Ovary (tissue), 9 donors: ENCODE data around the gene CCDC40. TPM values are rescaled to one million over a fixed set of nuclear protein-coding genes. Genes with fewer than 3 reads are reported as not detected.

Experiments
- DNase-seq, 5 donors: peaks; one replicate each; pipeline ENCODE4 v3.0.0-alpha.2; 2019 to 2020
- H3K27ac ChIP-seq, 2 donors: fragments of 200-600 bp; one replicate each; pipeline versions ENCODE4 v1.5.1 to v1.8.0; 2019 to 2022
- H3K27me3 ChIP-seq: fragments of 200-600 bp; one replicate; pipeline ENCODE4 v1.8.0; 2022
- H3K36me3 ChIP-seq: fragments of 200-600 bp; sonication (generic); one replicate; pipeline ENCODE4 v1.5.1; 2019
- H3K4me1 ChIP-seq: one replicate; pipeline ENCODE4 v1.8.1; 2013; ENCODE audit warnings: mild to moderate bottlenecking, moderate library complexity; ENCODE audit not compliant: insufficient read depth
- H3K4me3 ChIP-seq: fragments of 200-600 bp; sonication (generic); one replicate; pipeline ENCODE4 v1.5.1; 2017
- H3K9me3 ChIP-seq, 2 donors: fragments of 200-600 bp in 1 of 2; sonication (generic) in 1 of 2; one replicate each; pipeline versions ENCODE4 v1.5.1 to v1.8.1; 2013 to 2019; ENCODE audit warnings: mild to moderate bottlenecking in 1 of 2, moderate library complexity in 1 of 2
- EP300 ChIP-seq: sonication (generic); formaldehyde crosslinking; IDR thresholded peaks from one replicate; pipeline ENCODE4 v1.6.1; 2017; ENCODE audit warnings: antibody characterized with exemption
- POLR2A ChIP-seq: fragments of 450-650 bp; IDR thresholded peaks from one replicate; pipeline ENCODE4 v1.6.1; 2017; ENCODE audit warnings: antibody characterized with exemption, mild to moderate bottlenecking, moderate library complexity
- WGBS, 3 donors: extraction: QIAGEN DNeasy Blood & Tissue Kit in 1 of 3; methylation state at CpG; one replicate each; pipeline versions ENCODE4 v1.1.5 to v1.1.7; 2013 to 2017; 5-methylcytosine and 5-hydroxymethylcytosine counted together
- intact Hi-C, 4 donors: fragments of 100-400 bp; cut with DNase I; formaldehyde crosslinking; loops; one replicate each; pipeline versions ENCODE4 v1.11.0 to v1.15.1; 2022 to 2023
- polyA plus RNA-seq, 2 donors: library from polyadenylated mRNA; stranded (reverse); fragments of 200-250 nt in 1 of 2; fragments of 350-450 nt in 1 of 2; fragmentation: Illumina TruSeq in 1 of 2; extraction: RNeasy Lipid Tissue Mini Kit (QIAGEN cat#74804) in 1 of 2; gene quantifications; one replicate each; pipeline ENCODE4 v1.2.3, GENCODE V29; 2013 to 2014
- total RNA-seq, 7 donors: library from RNA; depleted of rRNA in 2 of 7; stranded (reverse); fragments of >200 nt in 2 of 7; fragmentation: NEBNext Ultra II Directional in 3 of 7; extraction: Animal tissue kit (Norgen Biotek cat#: 25700) in 3 of 7; gene quantifications; one replicate each; pipeline versions ENCODE4 v1.1.0 to v1.2.4, GENCODE V29; 2016 to 2023
- TF ChIP-seq, protein P1 (sequence below), 3 donors: fragments of 450-650 bp in 2 of 3; fragments of 200-600 bp in 1 of 3; IDR thresholded peaks; one replicate each; pipeline versions ENCODE4 v1.5.1 to v1.8.0; 2016 to 2022; ENCODE audit warnings: antibody characterized with exemption in 3 of 3, mild to moderate bottlenecking in 1 of 3
- donor health status: DM: no; HTN: no; CAD: no; lungs with moderate emphysema.
- donor health status: DM: no; HTN: no; CAD: no.
- donor health status: Bipolar disorder and iron deficiency.
- donor health status: DM: yes; HTN: yes; CAD: no.
- donor health status: DM: no; HTN: no; CAD: no.
- donor health status: DM: yes; HTN: yes; CAD: no.

The CCDC40 gene
- total and polyA plus RNA-seq, 9 donors = 1.5 to 27.8 (median 6.0) TPM

DNA sequence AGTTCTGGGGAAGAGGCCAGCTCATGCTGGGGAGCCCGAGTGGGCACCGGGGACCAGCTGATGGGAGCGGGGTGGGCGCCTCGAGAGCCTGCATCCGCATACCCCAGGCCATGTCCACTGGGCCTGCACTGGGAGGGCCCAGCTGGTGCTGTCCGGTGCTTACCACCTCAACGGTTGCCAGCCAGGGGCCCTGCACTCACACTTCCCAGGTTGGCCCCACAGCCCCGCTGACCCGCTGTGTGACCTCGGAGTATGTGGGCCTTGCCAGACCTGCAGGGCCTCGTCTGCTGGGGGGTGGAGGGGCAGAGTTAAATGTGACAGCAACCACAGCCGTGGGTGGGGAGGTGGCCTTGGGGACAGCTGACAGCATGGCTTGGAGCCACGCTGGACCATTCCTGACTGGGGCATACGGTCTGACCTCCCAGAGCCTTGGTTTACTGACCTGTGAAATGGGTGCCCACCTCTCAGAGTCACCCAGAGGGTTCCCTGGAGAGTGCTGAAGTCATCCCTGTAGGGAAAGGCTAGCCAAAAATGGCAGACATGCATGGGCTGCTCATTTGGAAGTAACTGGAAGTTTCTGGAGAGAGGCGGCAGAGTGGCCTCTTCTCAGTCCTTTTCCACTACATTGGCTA lies 59.5 kb downstream of the CCDC40 start:
- H3K4me3 ChIP-seq = no peak overlapping the region
- intact Hi-C loops = no loop called here
- no peaks in the 10 kb centered on the region for H3K9me3 ChIP-seq
- H3K4me1 ChIP-seq = no peaks in the 10 kb centered on the region
- H3K36me3 ChIP-seq = no peaks in the 10 kb centered on the region
- H3K27ac ChIP-seq = no peak overlapping the region
- no peak for TF ChIP-seq POLR2A
- TF ChIP-seq EP300 = no peak
- peak in 1 of 5 donors; percentile 20 for DNase-seq
- 79 to 85% (median 85%) methylated on average over 16 of the region's 16 CpGs for WGBS, 3 donors
- no peaks in the 10 kb centered on the region for H3K27me3 ChIP-seq

DNA sequence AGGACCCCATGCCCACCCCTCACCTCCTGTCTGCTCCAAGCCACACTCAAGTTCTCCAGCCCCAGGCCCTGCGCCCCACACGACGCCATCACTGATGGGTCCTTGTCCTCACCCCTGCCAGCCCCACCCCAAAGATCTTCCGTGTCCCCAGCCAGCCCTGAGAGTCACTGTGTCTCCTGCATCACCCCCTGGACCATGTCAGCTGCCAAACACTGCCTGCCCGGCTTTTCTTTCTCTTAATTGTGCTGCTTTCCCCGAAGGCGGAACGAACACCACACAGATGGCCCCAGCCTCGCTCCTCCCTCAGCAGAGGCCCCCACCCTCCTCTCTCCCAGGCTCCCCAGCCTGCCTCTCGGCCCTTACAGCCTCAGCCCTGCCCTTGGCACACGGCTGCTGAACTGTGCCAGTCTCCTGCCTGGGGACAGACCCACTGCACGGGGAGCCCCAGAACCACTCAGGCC lies 60.1 kb downstream of the CCDC40 start:
- no peak for DNase-seq
- H3K27ac ChIP-seq = no peak overlapping the region
- WGBS, 3 donors = 71 to 86% (median 81%) methylated on average over 12 of the region's 12 CpGs
- no peaks in the 10 kb centered on the region for H3K4me1 ChIP-seq
- intact Hi-C loops = no loop called here
- H3K9me3 ChIP-seq = no peaks in the 10 kb centered on the region
- H3K27me3 ChIP-seq = no peaks in the 10 kb centered on the region
- no peaks in the 10 kb centered on the region for H3K36me3 ChIP-seq
- TF ChIP-seq POLR2A (no peak), EP300 (no peak)
- TF ChIP-seq, protein P1, sequence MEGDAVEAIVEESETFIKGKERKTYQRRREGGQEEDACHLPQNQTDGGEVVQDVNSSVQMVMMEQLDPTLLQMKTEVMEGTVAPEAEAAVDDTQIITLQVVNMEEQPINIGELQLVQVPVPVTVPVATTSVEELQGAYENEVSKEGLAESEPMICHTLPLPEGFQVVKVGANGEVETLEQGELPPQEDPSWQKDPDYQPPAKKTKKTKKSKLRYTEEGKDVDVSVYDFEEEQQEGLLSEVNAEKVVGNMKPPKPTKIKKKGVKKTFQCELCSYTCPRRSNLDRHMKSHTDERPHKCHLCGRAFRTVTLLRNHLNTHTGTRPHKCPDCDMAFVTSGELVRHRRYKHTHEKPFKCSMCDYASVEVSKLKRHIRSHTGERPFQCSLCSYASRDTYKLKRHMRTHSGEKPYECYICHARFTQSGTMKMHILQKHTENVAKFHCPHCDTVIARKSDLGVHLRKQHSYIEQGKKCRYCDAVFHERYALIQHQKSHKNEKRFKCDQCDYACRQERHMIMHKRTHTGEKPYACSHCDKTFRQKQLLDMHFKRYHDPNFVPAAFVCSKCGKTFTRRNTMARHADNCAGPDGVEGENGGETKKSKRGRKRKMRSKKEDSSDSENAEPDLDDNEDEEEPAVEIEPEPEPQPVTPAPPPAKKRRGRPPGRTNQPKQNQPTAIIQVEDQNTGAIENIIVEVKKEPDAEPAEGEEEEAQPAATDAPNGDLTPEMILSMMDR (IDR thresholded peaks at IDR 0.05) = no peak
- no peak overlapping the region for H3K4me3 ChIP-seq

DNA sequence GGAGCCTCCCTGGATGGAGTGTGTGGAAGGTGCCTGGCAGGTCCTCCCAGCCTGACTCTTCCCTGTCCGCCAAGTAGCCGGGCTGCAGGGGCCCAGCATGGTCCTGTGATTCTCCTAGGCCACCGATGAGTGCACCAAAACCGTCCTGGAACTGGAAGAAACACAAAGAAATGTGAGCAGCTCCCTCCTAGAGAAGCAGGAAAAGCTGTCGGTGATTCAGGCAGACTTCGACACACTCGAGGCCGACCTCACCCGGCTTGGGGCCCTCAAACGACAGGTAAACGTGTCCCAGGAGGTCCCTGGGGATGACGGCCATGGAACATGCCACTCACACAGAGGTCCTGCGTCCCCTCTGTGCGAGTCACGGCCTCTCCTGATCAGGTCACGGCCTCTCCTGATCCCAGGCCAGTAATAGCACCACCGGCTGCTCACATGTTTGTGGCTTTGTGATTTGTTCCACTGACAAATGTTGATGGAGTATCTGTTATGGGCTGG lies 60.7 kb downstream of the CCDC40 start:
- WGBS, 3 donors = 86 to 90% (median 88%) methylated on average over 17 of the region's 17 CpGs
- no peak overlapping the region for H3K4me3 ChIP-seq
- DNase-seq = peak in 1 of 5 donors; percentile 14
- no peaks in the 10 kb centered on the region for H3K27me3 ChIP-seq
- no peak for TF ChIP-seq EP300
- TF ChIP-seq, protein P1 (IDR thresholded peaks at IDR 0.05) = no peak
- no peak for TF ChIP-seq POLR2A
- intact Hi-C loops = no loop called here
- H3K36me3 ChIP-seq = no peaks in the 10 kb centered on the region
- H3K9me3 ChIP-seq = no peaks in the 10 kb centered on the region
- no peak overlapping the region for H3K27ac ChIP-seq
- H3K4me1 ChIP-seq = no peaks in the 10 kb centered on the region

DNA sequence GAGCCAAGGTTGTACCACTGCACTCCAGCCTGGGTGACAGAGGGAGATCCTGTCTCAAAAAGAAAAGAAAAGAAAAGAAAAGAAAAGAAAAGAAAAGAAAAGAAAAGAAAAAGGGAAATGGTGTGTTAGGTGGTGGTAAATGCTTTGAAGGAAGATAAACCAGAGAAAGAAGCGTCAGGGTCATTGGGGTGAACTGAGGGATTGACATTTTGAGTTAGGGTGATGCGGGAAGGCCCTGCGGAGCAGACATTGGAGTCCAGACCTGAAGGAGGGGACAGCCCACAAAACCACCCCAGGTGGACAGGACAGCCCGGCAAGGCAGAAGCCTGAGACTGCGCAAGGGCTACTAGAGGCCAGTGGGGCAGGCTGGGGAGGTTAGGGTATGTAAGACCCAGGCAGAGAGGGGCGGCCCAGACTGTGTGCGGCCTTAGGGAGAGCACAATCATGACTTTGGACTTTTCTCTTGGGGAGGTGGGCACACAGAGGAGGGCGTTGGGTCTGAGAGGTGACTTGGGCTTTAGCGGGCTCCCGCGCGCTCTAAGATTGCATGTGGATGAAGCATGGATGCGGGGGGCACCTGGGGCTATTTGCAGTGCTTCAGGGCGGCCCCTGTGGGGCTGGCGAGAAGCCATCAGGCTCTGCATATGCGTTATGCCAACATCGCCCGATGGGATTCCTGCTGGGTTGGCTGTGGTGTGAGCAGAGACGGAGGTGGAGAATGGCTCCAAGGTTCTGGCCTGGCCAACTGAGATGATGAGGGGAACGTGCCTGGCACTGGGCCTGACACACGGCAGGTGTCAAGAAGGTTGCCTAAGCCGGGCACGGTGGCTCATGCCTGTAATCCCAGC lies 61.6 kb downstream of the CCDC40 start:
- no peaks in the 10 kb centered on the region for H3K4me1 ChIP-seq
- no peak overlapping the region for H3K4me3 ChIP-seq
- TF ChIP-seq POLR2A (no peak), EP300 (no peak)
- TF ChIP-seq, protein P1 (IDR thresholded peaks at IDR 0.05) = no peak
- H3K36me3 ChIP-seq = no peaks in the 10 kb centered on the region
- no peaks in the 10 kb centered on the region for H3K27me3 ChIP-seq
- no peak overlapping the region for H3K27ac ChIP-seq
- peak in 2 of 5 donors; percentile 16 to 24 for DNase-seq
- 92% methylated on average over 23 of the region's 23 CpGs for WGBS, 3 donors
- intact Hi-C loops = no loop called here
- no peaks in the 10 kb centered on the region for H3K9me3 ChIP-seq
